NCI-H187 (cell line): Measurements from ENCODE around the gene BEAN1.

ENCODE experiments used
- DNase-seq, 2 experiments: peaks; one replicate each; lab custom pipeline; 2025; lab: John Stamatoyannopoulos, UW

BEAN1 gene

DNA sequence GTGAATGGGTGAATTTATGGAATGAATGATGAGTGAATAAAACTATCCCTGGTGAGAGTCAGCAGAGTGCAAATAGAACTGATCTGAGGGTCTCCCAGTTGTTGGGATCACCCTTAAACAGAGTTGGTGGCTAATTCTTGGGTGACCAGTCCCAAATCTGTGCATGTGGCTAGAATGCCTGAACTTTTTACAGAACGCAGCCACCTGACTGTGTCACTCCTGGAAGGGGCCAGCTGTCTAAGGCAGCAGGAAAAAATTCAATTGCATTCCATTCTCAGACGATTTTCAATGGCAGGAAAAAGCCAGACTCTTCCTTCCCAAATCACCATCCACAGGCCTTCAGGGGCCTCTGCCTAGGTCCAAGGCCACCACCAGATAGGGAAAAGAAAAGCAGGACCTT lies 43.5 kb downstream of the BEAN1 start:
- no peak for DNase-seq

DNA sequence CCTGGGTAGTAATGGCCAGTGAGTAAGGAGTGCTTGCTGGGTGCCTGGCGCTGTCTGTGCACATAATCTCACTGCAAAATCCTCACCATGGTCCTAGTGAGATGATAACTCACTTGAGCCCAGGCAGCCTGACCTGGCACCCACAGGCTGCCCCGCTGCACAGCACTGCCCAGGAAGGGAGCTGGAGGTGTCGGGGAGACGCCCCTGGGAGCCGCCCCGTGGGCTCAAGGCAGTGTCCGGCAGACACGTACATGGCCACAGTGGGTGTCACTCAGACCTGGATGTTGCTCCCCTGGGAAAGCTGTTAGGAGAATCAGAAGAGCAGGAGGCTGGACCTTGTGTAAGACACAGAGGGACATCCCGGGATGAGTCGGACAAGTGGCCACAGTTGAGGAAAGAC lies 44.2 kb downstream of the BEAN1 start:
- no peak for DNase-seq

DNA sequence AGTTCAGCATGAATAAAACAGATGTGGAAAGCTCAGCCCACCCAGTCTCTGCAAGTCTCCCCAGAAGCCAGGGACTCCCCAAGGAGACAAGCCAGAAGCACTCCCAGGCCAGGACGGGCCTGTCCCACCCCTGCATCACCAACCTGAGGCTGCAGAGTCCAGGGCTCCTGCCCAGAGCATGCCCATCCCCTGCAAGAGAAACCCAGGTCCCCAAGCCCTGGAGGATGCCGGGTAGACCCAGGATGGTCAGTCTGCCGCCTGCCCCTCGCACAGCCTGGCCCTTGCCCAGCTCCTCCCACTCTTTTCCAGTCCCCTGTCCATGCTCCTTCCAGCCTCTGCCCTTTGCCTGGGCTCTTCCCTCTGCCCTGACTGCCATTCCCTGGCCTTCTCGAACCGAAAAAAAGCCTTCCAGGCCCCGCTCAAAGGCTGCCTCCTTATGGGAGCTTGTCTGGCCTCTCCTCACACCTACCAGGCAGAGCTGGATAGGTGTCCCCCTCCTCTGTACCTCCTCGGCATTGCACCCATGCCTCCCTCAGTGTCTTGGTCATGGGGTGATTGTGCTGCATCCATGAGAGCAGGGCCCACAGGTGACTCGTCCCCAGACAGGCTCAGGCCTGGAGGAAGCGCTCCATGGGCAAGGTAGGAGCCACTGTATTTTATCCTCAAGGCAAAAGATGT lies 44.8 kb downstream of the BEAN1 start:
- DNase-seq: no peak

DNA sequence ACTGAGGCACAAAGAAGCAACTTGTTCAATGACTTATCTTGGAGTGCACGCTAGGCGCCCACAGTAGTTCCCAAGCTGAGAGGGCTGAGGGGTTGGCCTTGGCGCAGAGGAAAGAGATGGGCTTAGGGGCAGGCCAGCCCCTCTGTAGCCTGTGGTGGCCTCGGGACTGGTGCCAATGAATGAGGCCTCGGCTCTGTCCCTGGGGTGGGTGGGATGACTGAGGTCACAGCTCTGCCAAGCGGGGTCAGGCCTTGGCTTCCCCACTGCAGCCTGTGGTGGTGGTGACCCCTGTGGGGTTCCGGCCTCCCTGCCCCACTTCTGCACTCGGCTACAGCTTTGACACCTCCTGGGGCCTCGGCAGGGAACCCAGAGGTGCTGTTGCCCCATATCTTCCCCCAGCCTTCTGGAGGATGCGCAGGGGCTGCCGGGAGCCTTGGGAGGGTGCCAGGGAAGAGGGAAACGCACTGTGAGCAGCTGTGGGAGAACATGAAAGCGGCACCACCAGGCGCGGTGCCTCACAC lies 46.0 kb downstream of the BEAN1 start:
- no peak for DNase-seq

DNA sequence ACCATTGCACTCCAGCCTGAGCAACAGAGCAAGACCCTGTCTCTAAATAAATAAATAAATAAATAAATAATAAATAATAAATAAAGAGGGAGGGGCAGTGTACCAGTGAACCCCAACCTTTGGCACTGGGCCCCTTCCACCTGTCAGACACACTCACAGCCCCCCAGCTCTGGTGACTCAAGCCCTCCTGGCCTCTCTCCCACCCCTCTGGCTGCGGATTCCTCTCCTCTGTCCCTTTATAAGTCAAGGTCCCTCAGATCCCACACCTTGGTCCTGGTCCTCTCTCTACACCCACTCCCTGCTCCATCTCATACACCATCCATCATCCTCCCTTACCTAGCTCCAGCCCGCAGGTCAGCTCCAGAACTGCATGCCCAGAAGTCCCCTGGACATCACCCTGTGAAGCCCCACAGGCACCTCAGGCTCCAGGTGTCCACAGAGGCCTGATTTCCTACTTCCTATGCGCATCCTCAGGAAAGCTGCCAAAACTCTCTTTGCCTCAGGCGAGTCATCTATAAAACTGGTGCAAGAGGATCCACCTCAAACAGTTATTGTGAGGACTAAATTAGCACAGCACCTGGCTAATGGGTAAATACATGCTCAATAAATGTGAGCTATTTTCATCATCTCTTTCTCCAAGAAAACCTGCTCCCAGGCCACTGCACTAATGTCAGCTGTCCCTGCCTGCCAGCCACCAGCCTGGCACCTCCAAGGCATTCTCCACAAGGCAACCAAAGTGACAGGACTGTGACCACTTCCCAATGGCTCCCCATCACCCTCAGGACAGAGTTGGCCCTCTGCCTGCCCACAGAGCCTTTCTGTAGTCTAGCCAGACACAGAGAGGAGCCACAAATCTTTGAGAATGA lies 46.8 kb downstream of the BEAN1 start:
- DNase-seq: no peak

DNA sequence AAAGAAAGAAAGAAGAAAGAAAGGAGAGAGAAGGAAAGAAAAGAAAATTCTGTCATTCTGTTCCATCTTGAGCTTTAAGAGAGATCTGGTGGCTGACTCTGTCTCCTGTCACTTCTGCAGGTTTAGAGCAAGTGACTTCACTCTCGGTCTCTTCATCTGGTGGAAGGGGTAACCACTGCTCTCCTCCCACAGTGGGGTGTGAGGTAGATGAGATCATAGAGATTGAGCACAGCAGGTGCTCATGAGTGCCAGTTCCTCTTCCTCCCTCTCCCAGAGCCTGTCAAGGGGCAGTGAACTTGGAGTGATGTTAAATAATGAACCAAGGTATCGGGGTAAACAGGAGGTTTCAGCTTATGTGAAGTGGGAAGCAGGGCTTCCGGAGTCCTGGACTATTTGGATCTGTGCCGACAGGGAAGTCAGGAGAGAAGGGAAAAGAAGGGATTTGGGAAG lies 47.7 kb downstream of the BEAN1 start:
- peak in 1 of 2 experiments; percentile 12 for DNase-seq

DNA sequence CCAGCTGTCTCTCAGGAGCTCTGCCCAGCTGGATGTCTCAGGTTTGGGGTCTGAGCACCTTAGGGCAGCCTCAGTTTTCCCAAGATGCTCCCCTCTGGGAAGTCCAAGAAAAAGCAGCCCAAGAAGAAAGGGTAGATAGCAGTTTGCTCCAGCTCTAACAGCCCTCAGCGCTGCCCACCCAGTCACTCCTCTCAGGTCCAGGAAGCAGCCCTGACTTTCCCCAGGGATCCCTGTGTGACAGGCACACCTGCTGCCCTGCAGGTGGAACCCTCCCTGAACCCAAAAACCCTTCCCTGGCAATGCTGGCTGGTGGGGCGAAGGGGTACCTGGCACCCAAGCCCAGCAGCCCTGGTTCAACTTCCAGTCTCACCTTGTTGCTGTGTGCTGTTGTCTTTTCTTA lies 48.1 kb downstream of the BEAN1 start:
- no peak for DNase-seq

DNA sequence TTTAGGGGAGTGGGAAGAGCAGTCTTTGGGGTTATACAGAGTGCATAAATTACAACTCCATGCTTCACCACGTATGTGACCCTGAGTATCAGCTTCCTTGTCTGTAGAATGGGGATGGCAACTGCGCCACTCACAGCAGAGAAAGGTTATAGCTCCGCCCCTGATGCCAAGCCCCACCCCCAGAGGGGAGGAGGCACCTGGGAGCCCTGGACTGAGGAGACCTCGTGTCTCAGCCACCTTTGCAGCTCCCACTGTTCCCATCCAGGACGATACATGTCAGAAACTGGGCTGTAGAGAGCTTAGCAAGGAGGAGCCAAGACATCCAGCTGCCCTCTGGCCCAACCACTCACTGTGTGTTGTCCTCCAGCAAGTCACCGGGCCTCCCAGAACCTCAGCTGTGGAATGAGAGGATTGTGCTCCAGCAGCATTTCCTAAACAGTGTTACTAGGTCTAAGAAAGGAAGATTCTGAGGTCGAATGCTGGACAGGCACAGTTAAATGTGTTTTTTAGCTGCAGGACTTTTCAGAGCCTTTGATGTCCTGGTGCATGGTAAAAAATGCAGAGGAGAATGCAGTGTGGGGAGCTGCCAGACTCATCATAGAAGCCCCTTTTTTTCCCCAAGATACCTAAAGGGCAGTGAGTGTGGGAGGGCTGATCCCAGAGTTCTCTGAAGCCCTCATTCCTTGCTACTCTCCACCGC lies 49.4 kb downstream of the BEAN1 start:
- DNase-seq: no peak

DNA sequence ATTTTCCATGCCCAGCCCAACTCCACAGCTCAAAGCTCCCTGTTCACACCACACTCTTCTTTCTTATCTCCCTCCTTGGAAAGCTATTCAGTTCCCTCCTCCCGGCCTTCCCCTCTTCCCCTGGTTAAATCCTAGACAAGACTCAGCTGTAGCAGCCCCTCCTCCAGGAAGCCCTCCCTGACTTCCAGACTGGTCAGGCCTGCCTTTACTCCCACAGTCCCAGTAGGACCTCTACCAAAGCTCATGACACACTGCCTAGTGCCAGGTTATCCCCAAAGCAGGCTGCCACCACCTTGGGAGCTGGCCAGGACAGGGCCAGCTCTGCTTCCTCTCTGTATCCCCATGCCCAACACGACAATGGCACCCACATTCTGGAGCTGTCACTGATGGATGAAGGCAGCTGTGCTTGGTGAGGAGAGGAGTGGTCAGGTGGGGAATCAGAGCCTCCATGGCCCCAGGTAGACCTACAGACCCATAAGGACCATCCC lies 50.0 kb downstream of the BEAN1 start:
- no peak for DNase-seq

DNA sequence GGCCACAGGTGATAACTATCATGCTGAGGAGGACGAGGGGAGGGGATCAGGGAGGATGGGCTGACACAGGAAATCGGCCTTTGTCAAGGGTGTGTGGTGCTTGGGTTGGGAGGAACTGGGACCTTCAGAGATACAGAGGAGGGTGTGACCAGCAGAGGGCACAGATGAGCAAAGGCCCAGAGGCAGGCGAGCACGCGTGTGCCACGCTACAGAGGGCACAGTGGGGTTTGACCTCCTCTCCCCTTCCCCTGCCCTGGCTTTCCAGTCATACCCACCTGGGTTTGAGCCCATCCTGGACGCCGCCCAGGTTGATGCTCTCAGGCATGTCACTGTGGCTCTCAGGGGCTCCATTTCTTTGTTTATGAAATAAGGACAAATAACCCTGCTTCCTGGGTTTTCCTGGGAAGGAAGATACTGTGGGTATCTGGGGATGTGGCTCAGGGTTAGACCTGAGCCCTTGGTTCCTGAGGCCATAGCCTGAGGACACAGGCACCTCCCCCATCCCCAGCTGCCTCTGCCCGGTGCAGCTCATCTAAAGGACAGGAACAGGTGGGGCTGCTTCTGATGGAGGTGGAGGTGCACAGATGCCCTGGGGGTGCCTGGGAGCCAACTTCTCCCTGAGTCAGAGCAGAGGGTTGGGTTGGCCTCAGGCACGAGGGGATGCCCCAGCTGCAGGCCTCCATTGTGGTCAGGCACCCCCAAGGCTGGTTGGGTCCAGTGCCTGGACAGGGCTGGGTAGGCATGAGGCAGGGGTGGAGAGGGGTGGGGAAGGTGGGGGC lies 51.8 kb downstream of the BEAN1 start:
- no peak for DNase-seq

DNA sequence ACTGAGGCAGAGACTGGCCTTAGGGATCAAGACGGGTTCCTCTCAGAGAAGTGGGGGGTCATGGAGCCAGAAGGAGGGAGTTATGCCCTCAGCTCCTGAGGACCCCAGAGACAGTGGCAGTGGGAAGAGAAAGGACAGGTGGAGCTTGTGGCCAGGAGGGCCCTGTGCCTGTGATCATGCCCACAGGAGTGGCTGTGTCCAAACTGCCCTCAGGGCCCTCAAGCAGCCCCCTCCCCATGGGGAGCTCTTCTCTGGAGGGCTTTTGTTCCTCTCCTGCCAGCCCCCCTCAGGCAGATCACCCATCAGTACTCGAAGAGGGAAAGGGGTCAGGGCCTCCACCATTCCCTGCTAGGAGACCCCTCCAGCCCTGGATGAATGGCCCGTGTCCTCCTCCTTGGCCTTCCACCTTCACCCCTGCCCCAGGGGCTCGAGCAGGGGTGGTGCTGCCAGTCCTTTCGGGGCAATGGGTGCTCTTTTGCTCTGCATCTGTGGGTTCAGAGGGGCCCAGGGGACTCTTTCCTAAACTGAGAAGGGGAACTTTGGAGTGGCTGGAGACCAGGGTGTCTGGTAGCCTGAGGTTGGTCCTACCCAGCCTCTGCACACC lies 52.7 kb downstream of the BEAN1 start:
- no peak for DNase-seq

DNA sequence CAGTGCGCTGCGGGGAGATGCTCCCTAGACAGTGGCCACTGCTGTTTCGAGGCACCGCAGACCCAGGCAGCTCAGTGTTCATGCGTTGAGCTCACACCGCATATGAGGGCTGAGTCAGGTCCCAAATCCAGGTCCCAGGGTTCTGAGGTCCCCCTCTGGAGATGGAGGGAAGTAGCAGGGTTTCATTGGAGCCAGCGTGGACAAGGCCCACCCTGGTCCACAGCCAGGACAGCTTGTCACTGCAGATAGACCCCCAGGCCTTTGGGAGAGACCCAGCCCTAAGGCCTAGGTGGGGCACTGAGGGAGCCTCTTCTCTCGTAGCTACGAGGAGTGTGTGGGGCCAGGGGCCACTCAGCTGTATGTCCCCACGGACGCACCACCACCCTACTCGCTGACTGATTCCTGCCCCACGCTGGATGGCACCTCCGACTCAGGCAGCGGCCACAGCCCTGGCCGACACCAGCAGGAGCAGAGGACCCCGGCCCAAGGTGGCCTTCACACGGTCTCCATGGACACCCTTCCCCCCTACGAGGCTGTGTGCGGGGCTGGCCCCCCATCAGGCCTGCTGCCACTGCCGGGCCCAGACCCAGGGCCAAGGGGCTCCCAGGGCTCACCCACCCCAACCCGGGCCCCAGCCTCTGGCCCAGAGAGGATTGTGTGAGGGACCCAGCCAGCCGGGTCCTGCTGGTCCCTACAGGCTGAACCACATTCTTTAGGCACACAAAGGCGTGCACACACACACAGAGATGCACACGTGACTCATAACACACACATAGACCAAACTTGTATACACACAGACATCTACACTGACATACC lies 53.4 kb downstream of the BEAN1 start:
- DNase-seq: no peak

DNA sequence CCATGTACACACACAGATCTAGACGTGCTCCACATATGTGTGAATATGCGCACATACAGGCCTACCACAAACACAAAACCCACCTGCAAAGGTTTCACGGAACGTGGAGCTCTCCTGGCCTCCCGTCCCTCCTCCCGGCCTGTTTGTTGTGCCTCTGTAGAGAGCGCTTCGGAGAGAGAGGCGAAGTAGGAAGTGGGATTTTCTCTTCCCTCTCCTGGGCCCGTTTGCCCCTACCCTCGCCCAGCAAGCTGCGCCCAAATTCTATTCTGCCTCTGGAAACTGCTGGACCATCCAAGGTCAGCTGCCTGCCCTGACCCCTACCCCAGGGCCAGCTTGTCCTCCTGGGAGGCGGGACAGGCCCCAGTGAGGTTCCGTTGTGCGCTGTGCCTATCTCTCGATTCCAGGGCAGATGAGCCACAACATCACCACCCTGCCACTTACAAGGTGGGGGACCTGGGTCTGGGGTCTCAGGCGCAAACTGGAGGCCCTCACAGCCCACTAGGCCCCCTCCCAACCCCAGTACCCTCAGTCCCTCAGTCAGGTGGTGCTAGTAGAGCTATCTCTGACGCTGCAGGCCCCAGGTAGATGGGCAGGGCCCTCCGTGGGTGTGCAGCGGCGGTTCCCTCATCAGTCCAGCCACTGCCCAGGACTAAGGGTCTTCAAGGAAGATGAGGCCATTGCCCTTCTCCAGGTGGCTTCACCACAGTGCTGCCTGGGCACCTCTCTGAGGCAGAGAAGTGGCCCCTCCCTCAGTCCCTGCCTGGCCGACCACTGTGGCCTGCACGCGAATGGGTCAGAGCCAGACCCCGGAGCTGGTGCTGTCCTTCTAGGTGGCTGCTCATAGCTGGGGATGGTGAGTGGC lies 54.2 kb downstream of the BEAN1 start:
- DNase-seq: no peak

DNA sequence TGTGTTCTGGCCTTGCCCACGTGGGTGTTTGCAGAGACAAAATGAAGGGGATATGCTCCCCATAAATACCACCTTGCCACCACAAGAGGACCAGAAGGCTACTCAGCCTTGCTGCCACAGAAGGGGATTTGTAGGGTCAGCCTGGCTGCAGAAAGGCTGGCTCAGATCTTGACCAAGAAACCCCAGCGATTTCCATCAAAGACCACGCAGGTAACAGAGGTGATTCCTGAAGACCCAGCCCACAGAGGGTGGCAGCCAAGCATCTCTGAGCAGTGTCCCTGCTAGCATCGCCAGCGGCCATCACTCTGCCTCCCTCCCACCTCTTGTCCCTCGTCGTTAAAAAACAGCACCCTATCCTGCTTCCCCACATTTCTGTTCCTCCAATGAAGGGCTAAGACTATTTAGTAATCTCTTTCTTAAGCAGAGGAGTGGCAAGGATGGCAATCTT lies 54.9 kb downstream of the BEAN1 start:
- no peak for DNase-seq

DNA sequence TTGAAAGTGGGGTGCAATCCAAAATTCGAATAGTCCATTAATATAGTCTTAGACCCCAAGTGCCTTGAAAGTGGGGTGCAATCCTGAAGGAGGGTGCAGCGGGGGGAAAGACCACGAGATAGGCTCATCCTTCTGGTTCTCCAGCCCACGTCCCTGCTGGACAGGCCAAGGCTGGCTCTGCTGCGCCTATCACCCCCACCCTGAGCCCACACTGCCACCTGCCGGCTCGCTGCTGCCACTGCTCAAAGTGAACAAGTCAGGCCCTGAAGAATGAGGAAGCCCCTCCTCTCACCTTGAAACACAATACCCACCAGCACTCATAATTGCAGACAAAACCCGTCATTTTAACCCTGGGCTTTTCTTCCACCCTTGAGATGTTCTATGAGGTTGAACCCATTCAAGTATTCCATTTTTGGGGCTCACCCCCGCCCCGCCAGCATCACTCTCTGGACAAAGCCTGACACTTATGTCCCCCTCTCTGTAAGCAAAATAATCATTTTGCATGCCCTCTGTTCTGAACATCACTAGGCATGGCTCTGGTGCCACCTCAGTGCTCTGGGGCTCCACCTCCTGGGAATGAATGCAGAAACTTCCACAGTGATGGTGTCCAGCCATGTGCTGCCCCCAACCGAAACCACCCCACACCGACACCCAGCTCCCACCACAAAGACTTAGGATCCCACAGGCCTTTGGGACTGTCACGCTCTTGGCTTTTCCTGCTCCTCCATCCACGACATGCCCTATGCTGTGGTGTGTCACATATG lies 56.8 kb downstream of the BEAN1 start:
- peak in 1 of 2 experiments; percentile 14 for DNase-seq

DNA sequence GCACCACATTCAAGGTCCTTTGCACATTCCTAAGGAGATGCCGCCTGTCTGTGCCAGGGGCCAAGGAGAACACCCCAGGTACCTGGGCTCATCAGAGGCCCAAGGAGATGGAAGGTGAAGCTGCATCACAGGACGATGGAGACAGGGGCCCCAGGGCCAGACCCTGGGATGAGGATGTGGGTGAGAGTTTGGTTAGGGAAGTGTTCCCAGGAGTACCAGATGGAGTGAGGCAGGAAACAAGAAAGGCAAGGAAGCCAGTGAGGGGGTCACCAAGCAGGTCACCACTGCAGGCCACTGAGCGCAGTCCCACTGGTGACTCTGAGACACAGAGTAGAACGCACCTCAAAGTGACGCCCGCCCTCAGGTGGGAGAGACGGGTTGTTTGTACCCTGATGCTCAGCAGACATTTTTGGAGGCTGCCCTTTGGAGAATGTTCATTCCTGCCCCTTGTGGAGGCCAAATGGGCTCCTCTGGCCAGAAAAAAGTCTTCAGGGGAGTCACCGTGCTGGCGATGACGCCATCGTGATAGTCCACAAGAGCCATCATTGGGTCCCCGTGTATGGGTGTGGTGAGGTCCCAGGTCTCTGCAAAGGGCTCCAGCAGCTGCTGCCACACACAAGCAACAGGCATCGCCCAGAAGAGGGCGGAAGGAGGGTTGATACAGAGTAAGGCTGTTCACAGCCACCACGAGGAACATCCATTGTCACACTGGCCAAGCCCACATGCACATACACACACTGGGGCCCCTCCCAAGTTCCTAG lies 57.5 kb downstream of the BEAN1 start:
- no peak for DNase-seq

DNA sequence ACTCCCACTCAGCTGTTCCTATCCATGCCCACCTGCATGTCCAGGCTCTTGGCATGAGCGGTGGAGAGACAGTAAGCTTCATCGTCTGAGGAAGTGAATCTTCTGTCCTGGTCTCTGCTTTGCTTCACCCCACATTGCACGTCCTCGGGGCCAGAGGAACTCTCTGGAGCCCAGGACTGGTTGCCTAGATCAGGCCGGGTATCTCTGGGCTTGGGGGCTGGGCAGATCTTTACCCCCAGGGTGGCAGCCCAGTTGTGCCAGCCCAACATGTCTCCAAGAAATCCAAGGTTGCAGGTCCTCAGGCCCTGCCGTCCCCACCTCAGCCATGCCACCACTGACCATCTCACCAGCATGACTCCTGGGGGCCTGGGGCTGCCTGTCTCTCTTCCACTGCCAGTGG lies 58.3 kb downstream of the BEAN1 start:
- DNase-seq: no peak
